ENCODE measurements around the gene RBM7. TPM values are rescaled to one million over a fixed set of nuclear protein-coding genes. Genes with fewer than 3 reads are reported as not detected.

RBM7 gene
- total RNA-seq, 5 donors from 2014 or later (not counting 1 experiment from before 2014, with no cell fraction given), result 21.1 to 70.0 (median 24.5) TPM

- Mint-ChIP-seq H3K27ac (no peak overlapping the region), H3K36me3 (no peaks in the 10 kb centered on the region), H3K4me3 (no peak overlapping the region), H3K4me1 (peaks cover 6 to 12% (median 11%) of the 10 kb centered on the region in 3 donors), H3K27me3 (peaks cover 8 to 15% of the 10 kb centered on the region in 2 donors), H3K9me3 (peaks cover 0 to 3% (median 0%) of the 10 kb centered on the region in 3 donors)
- Histone ChIP-seq H3K4me3 (ENCODE audit: control insufficient read depth in 1 of 2, extremely low read depth in 1 of 2, low read length in 1 of 2) (no peak overlapping the region), H3K4me1 (ENCODE audit: control insufficient read depth in 1 of 2, extremely low read depth in 1 of 2, insufficient read depth in 2 of 2, low read length in 2 of 2) (peaks cover 0 to 5% of the 10 kb centered on the region in 2 experiments), H3K27ac (ENCODE audit: low read length) (no peak overlapping the region), H3K36me3 (ENCODE audit: control insufficient read depth in 2 of 2, extremely low read depth in 1 of 2, insufficient read depth in 1 of 2, low read length in 1 of 2) (no peaks in the 10 kb centered on the region), H3K27me3 (replicated peaks in 1 of 2; ENCODE audit: control insufficient read depth in 2 of 2, extremely low read depth in 1 of 2, insufficient read depth in 2 of 2, low read length in 1 of 2) (peaks cover 2 to 3% of the 10 kb centered on the region in 2 experiments), H3K9me3 (no peaks in the 10 kb centered on the region)
- CTCF ChIA-PET, result interaction anchor here in 1 of 2 donors (0.6 kb wide), 1 partner anchor 200 kb away, joined by 3 read pairs; no protein-coding TSS in a partner anchor
- ATAC-seq (replicated peaks in 1 of 4) (no peak), DNase-seq (no peak)
- WGBS (ENCODE audit: insufficient coverage), result no CpG with 5 or more reads among the region's 7 CpGs
- POLR2A ChIA-PET, result no interaction called here
These were observed 22.7 kb upstream of the RBM7 start for GRCh38 chr11:114377612-114378267.

GRCh38 chr11:114379394-114380069 lies 20.9 kb upstream of the RBM7 start:
- no peak overlapping the region for H3K27ac Mint-ChIP-seq
- 94% methylated on average over 2 of the region's 5 CpGs for WGBS (ENCODE audit: insufficient coverage)
- Histone ChIP-seq H3K9me3 (no peaks in the 10 kb centered on the region), H3K36me3 (ENCODE audit: control insufficient read depth in 2 of 2, extremely low read depth in 1 of 2, insufficient read depth in 1 of 2, low read length in 1 of 2) (no peaks in the 10 kb centered on the region), H3K27me3 (replicated peaks in 1 of 2; ENCODE audit: control insufficient read depth in 2 of 2, extremely low read depth in 1 of 2, insufficient read depth in 2 of 2, low read length in 1 of 2) (peaks cover 0 to 3% of the 10 kb centered on the region in 2 experiments), H3K4me1 (ENCODE audit: control insufficient read depth in 1 of 2, extremely low read depth in 1 of 2, insufficient read depth in 2 of 2, low read length in 2 of 2) (peaks cover 0 to 5% of the 10 kb centered on the region in 2 experiments), H3K27ac (ENCODE audit: low read length) (no peak overlapping the region), H3K4me3 (ENCODE audit: control insufficient read depth in 1 of 2, extremely low read depth in 1 of 2, low read length in 1 of 2) (no peak overlapping the region)
- peaks cover 11 to 15% of the 10 kb centered on the region in 2 donors for H3K27me3 Mint-ChIP-seq
- H3K4me1 Mint-ChIP-seq, result peaks cover 6 to 12% (median 11%) of the 10 kb centered on the region in 3 donors
- CTCF ChIA-PET, result no interaction called here
- POLR2A ChIA-PET, result no interaction called here
- H3K4me3 Mint-ChIP-seq, result no peak overlapping the region
- no peak for DNase-seq
- H3K36me3 Mint-ChIP-seq, result no peaks in the 10 kb centered on the region
- H3K9me3 Mint-ChIP-seq, result peaks cover 0 to 8% (median 0%) of the 10 kb centered on the region in 3 donors
- ATAC-seq (replicated peaks in 1 of 4), result no peak

- Histone ChIP-seq H3K9me3 (no peaks in the 10 kb centered on the region), H3K36me3 (ENCODE audit: control insufficient read depth in 2 of 2, extremely low read depth in 1 of 2, insufficient read depth in 1 of 2, low read length in 1 of 2) (no peaks in the 10 kb centered on the region), H3K27ac (ENCODE audit: low read length) (no peak overlapping the region), H3K4me3 (ENCODE audit: control insufficient read depth in 1 of 2, extremely low read depth in 1 of 2, low read length in 1 of 2) (no peak overlapping the region), H3K27me3 (replicated peaks in 1 of 2; ENCODE audit: control insufficient read depth in 2 of 2, extremely low read depth in 1 of 2, insufficient read depth in 2 of 2, low read length in 1 of 2) (peaks cover 0 to 3% of the 10 kb centered on the region in 2 experiments), H3K4me1 (ENCODE audit: control insufficient read depth in 1 of 2, extremely low read depth in 1 of 2, insufficient read depth in 2 of 2, low read length in 2 of 2) (peaks cover 0 to 5% of the 10 kb centered on the region in 2 experiments)
- H3K27ac Mint-ChIP-seq, result no peak overlapping the region
- CTCF ChIA-PET, result interaction anchor here in 1 of 2 donors (0.5 kb wide), 1 partner anchor 13 kb away, joined by 3 read pairs; no protein-coding TSS in a partner anchor
- H3K4me1 Mint-ChIP-seq, result peaks cover 6 to 12% (median 11%) of the 10 kb centered on the region in 3 donors
- ATAC-seq (replicated peaks in 1 of 4) (no peak), DNase-seq (no peak)
- H3K27me3 Mint-ChIP-seq, result peaks cover 8 to 11% of the 10 kb centered on the region in 2 donors
- POLR2A ChIA-PET, result interaction anchor here in 1 of 2 donors (0.5 kb wide), 1 partner anchor 10 kb away, joined by 10 read pairs; no protein-coding TSS in a partner anchor
- H3K9me3 Mint-ChIP-seq, result peaks cover 0 to 8% (median 0%) of the 10 kb centered on the region in 3 donors
- no CpG with 5 or more reads among the region's 3 CpGs for WGBS (ENCODE audit: insufficient coverage)
- H3K4me3 Mint-ChIP-seq, result no peak overlapping the region
- no peaks in the 10 kb centered on the region for H3K36me3 Mint-ChIP-seq
These were observed 18.0 kb upstream of the RBM7 start for GRCh38 chr11:114382509-114382908.

- Histone ChIP-seq H3K27me3 (replicated peaks in 1 of 2; ENCODE audit: control insufficient read depth in 2 of 2, extremely low read depth in 1 of 2, insufficient read depth in 2 of 2, low read length in 1 of 2) (peaks cover 0 to 4% of the 10 kb centered on the region in 2 experiments), H3K4me3 (ENCODE audit: control insufficient read depth in 1 of 2, extremely low read depth in 1 of 2, low read length in 1 of 2) (no peak overlapping the region), H3K27ac (ENCODE audit: low read length) (no peak overlapping the region), H3K4me1 (ENCODE audit: control insufficient read depth in 1 of 2, extremely low read depth in 1 of 2, insufficient read depth in 2 of 2, low read length in 2 of 2) (peaks cover 0 to 5% of the 10 kb centered on the region in 2 experiments), H3K9me3 (no peaks in the 10 kb centered on the region), H3K36me3 (ENCODE audit: control insufficient read depth in 2 of 2, extremely low read depth in 1 of 2, insufficient read depth in 1 of 2, low read length in 1 of 2) (no peaks in the 10 kb centered on the region)
- POLR2A ChIA-PET, result interaction anchor here in 1 of 2 donors (0.5 kb wide), 1 partner anchor 58 kb away, joined by 3 read pairs; no protein-coding TSS in a partner anchor
- CTCF ChIA-PET, result no interaction called here
- H3K9me3 Mint-ChIP-seq, result peaks cover 0 to 8% (median 0%) of the 10 kb centered on the region in 3 donors
- H3K36me3 Mint-ChIP-seq, result no peaks in the 10 kb centered on the region
- DNase-seq (no peak), ATAC-seq (replicated peaks in 1 of 4) (no peak)
- peaks cover 6 to 12% (median 11%) of the 10 kb centered on the region in 3 donors for H3K4me1 Mint-ChIP-seq
- peaks cover 0 to 3% of the 10 kb centered on the region in 2 donors for H3K27me3 Mint-ChIP-seq
- 80% methylated on average over 1 of the region's 1 CpG for WGBS (ENCODE audit: insufficient coverage)
- no peak overlapping the region for H3K27ac Mint-ChIP-seq
- H3K4me3 Mint-ChIP-seq, result no peak overlapping the region
These were observed 16.0 kb upstream of the RBM7 start for GRCh38 chr11:114384487-114384886.

- Mint-ChIP-seq H3K27me3 (peaks cover 0 to 3% of the 10 kb centered on the region in 2 donors), H3K4me3 (no peak overlapping the region), H3K27ac (no peak overlapping the region), H3K4me1 (no peaks in the 10 kb centered on the region), H3K36me3 (no peaks in the 10 kb centered on the region), H3K9me3 (peaks cover 0 to 8% (median 0%) of the 10 kb centered on the region in 3 donors)
- Histone ChIP-seq H3K4me3 (ENCODE audit: control insufficient read depth in 1 of 2, extremely low read depth in 1 of 2, low read length in 1 of 2) (no peak overlapping the region), H3K9me3 (no peaks in the 10 kb centered on the region), H3K36me3 (ENCODE audit: control insufficient read depth in 2 of 2, extremely low read depth in 1 of 2, insufficient read depth in 1 of 2, low read length in 1 of 2) (no peaks in the 10 kb centered on the region), H3K4me1 (ENCODE audit: control insufficient read depth in 1 of 2, extremely low read depth in 1 of 2, insufficient read depth in 2 of 2, low read length in 2 of 2) (no peaks in the 10 kb centered on the region), H3K27me3 (replicated peaks in 1 of 2; ENCODE audit: control insufficient read depth in 2 of 2, extremely low read depth in 1 of 2, insufficient read depth in 2 of 2, low read length in 1 of 2) (peaks cover 0 to 11% of the 10 kb centered on the region in 2 experiments), H3K27ac (ENCODE audit: low read length) (no peak overlapping the region)
- POLR2A ChIA-PET, result no interaction called here
- WGBS (ENCODE audit: insufficient coverage), result 94% methylated on average over 2 of the region's 2 CpGs
- no peak for DNase-seq
- ATAC-seq (replicated peaks in 1 of 4), result no peak
- CTCF ChIA-PET, result no interaction called here
These were observed 14.3 kb upstream of the RBM7 start for GRCh38 chr11:114386131-114386530.

DNA sequence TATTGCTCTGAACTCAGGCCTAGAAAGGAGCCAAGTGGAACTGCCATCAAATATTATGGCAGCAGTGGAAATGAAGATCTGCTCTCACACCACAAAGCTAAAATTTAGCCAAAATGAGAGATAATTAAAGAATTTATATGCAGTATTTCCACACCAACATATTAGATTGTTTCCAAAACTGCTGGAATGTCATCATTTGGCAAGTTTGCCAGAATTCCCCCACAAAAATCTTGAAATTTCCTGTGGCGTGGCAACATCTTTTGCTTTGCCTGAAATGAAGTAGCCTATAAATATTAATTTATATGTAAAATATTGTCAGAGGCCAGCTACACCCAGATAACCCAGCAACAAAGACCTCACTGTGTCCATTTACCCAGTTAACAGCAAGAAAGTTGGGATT lies 13.9 kb upstream of the RBM7 start:
- H3K36me3 Mint-ChIP-seq, result no peaks in the 10 kb centered on the region
- no peak overlapping the region for H3K27ac Mint-ChIP-seq
- no peaks in the 10 kb centered on the region for H3K4me1 Mint-ChIP-seq
- DNase-seq (no peak), ATAC-seq (replicated peaks in 1 of 4) (no peak)
- peaks cover 0 to 11% of the 10 kb centered on the region in 2 experiments for H3K27me3 ChIP-seq (replicated peaks in 1 of 2; ENCODE audit: control insufficient read depth in 2 of 2, extremely low read depth in 1 of 2, insufficient read depth in 2 of 2, low read length in 1 of 2)
- H3K27me3 Mint-ChIP-seq, result peaks cover 0 to 3% of the 10 kb centered on the region in 2 donors
- H3K9me3 Mint-ChIP-seq, result peaks cover 0 to 8% (median 0%) of the 10 kb centered on the region in 3 donors
- ChIA-PET POLR2A (no interaction called here), CTCF (no interaction called here)
- H3K4me3 ChIP-seq (ENCODE audit: control insufficient read depth in 1 of 2, extremely low read depth in 1 of 2, low read length in 1 of 2), result no peak overlapping the region
- H3K4me1 ChIP-seq (ENCODE audit: control insufficient read depth in 1 of 2, extremely low read depth in 1 of 2, insufficient read depth in 2 of 2, low read length in 2 of 2), result no peaks in the 10 kb centered on the region
- no peaks in the 10 kb centered on the region for H3K36me3 ChIP-seq (ENCODE audit: control insufficient read depth in 2 of 2, extremely low read depth in 1 of 2, insufficient read depth in 1 of 2, low read length in 1 of 2)
- H3K9me3 ChIP-seq, result no peaks in the 10 kb centered on the region
- no CpG with 5 or more reads among the region's 1 CpG for WGBS (ENCODE audit: insufficient coverage)
- H3K27ac ChIP-seq (ENCODE audit: low read length), result no peak overlapping the region
- no peak overlapping the region for H3K4me3 Mint-ChIP-seq

All from T-cell (primary cell).